Gastroesophageal sphincter (tissue), 4 donors: ENCODE measurements around the gene VWA7. TPM values are rescaled to one million over a fixed set of nuclear protein-coding genes. Genes with fewer than 3 reads are reported as not detected.

Experiments used
- ATAC-seq: fragments of 150-250 bp; one replicate; pipeline ENCODE4 v1.9.1; 2016; ENCODE audit warnings: mild to moderate bottlenecking, moderate library complexity
- H3K27ac ChIP-seq, 4 donors: fragments of 200-600 bp; sonication (generic) in 3 of 4; 1 replicate in 3 of 4; 2 replicates in 1 of 4; pipeline ENCODE4 v1.5.1; 2016 to 2019
- H3K27me3 ChIP-seq: fragments of 200-600 bp; sonication (generic); one replicate; pipeline ENCODE4 v1.5.1; 2019
- H3K36me3 ChIP-seq, 2 donors: fragments of 200-600 bp; sonication (generic); one replicate each; pipeline ENCODE4 v1.5.1; 2019; ENCODE audit warnings: control low read depth in 1 of 2
- H3K4me1 ChIP-seq, 3 donors: fragments of 200-600 bp; sonication (generic); 1 replicate in 2 of 3; 2 replicates in 1 of 3; pipeline ENCODE4 v1.5.1; 2016 to 2019; ENCODE audit warnings: control low read depth in 2 of 3
- H3K4me3 ChIP-seq, 2 donors: fragments of 200-600 bp; sonication (generic); one replicate each; pipeline ENCODE4 v1.5.1; 2019; ENCODE audit warnings: mild to moderate bottlenecking in 1 of 2, moderate library complexity in 1 of 2
- H3K9me3 ChIP-seq, 3 donors: fragments of 200-600 bp; sonication (generic); one replicate each; pipeline ENCODE4 v1.5.1; 2017 to 2019; ENCODE audit warnings: control low read depth in 2 of 3
- CTCF ChIP-seq, 4 experiments: fragments of 200-600 bp in 2 of 4; fragments of 450-650 bp in 2 of 4; sonication (generic) in 1 of 4; IDR thresholded peaks; one replicate each; pipeline ENCODE4 v1.5.1; 2017 to 2019; ENCODE audit warnings: antibody characterized with exemption in 4 of 4, mild to moderate bottlenecking in 2 of 4, moderate library complexity in 2 of 4
- EP300 ChIP-seq: sonication (generic); formaldehyde crosslinking; IDR thresholded peaks from one replicate; pipeline ENCODE4 v1.6.1; 2017; ENCODE audit warnings: antibody characterized with exemption, mild to moderate bottlenecking
- POLR2A ChIP-seq, 2 donors: fragments of 450-650 bp; IDR thresholded peaks; one replicate each; pipeline ENCODE4 v1.6.1; 2017; ENCODE audit warnings: antibody characterized with exemption in 2 of 2, mild to moderate bottlenecking in 2 of 2, moderate library complexity in 1 of 2
- POLR2AphosphoS5 ChIP-seq: sonication (generic); formaldehyde crosslinking; IDR thresholded peaks from one replicate; pipeline ENCODE4 v1.6.1; 2017; ENCODE audit warnings: antibody characterized with exemption
- WGBS, 2 donors: methylation state at CpG; one replicate each; pipeline ENCODE4 v1.1.5; 2018; ENCODE audit warnings: low coverage in 1 of 2; 5-methylcytosine and 5-hydroxymethylcytosine counted together
- total RNA-seq, 4 donors: library from RNA; depleted of rRNA; stranded (reverse); fragments of >200 nt; gene quantifications; one replicate each; pipeline ENCODE4 v1.1.0, GENCODE V29; 2016

Gene VWA7
- total RNA-seq, 4 donors from 2014 or later, result 0.12 to 0.54 (median 0.31) TPM

GRCh38 chr6:31770860-31771259 lies 6.3 kb downstream of the VWA7 start:
- no peak for TF ChIP-seq POLR2AphosphoS5
- no peak for TF ChIP-seq EP300
- TF ChIP-seq POLR2A (IDR thresholded peaks at IDR 0.05), result no peak
- no peak overlapping the region for H3K4me3 ChIP-seq
- no peaks in the 10 kb centered on the region for H3K36me3 ChIP-seq
- H3K27me3 ChIP-seq, result no peaks in the 10 kb centered on the region
- peaks cover 0 to 9% (median 3%) of the 10 kb centered on the region in 3 donors for H3K4me1 ChIP-seq
- WGBS, 2 donors, result 100% methylated on average over 2 of the region's 2 CpGs
- no peak overlapping the region for H3K27ac ChIP-seq
- ATAC-seq, result no peak
- H3K9me3 ChIP-seq, result no peaks in the 10 kb centered on the region

- TF ChIP-seq POLR2AphosphoS5 (no peak), CTCF (IDR thresholded peaks at IDR 0.05) (peak in 3 of 4 experiments; percentile 68 to 87 (median 75))
- peak; percentile 51 for ATAC-seq
- H3K9me3 ChIP-seq, result no peaks in the 10 kb centered on the region
- H3K4me3 ChIP-seq, result no peak overlapping the region
- no peak overlapping the region for H3K27ac ChIP-seq
- H3K4me1 ChIP-seq, result peaks cover 0 to 15% (median 3%) of the 10 kb centered on the region in 3 donors
- no peaks in the 10 kb centered on the region for H3K36me3 ChIP-seq
- H3K27me3 ChIP-seq, result no peaks in the 10 kb centered on the region
- WGBS, 2 donors, result 42 to 60% methylated on average over 7 to 10 of the region's 12 CpGs
These were observed 7.3 kb downstream of the VWA7 start for GRCh38 chr6:31769684-31770371.

- Histone ChIP-seq H3K36me3 (no peaks in the 10 kb centered on the region), H3K27ac (no peak overlapping the region), H3K9me3 (no peaks in the 10 kb centered on the region), H3K4me3 (no peak overlapping the region), H3K4me1 (peaks cover 0 to 15% (median 3%) of the 10 kb centered on the region in 3 donors), H3K27me3 (no peaks in the 10 kb centered on the region)
- TF ChIP-seq POLR2AphosphoS5, result no peak
- TF ChIP-seq POLR2A (IDR thresholded peaks at IDR 0.05), result no peak
- TF ChIP-seq EP300, result no peak
- no peak for TF ChIP-seq CTCF (IDR thresholded peaks at IDR 0.05)
- 84 to 91% methylated on average over 8 to 11 of the region's 18 CpGs for WGBS, 2 donors
- no peak for ATAC-seq
These were observed 8.5 kb downstream of the VWA7 start for GRCh38 chr6:31768363-31769257.

- no peaks in the 10 kb centered on the region for H3K27me3 ChIP-seq
- no peak overlapping the region for H3K27ac ChIP-seq
These were observed 10.0 kb downstream of the VWA7 start for GRCh38 chr6:31767096-31767645.

More at GRCh38 chr6:31767096-31767645, 10.0 kb downstream of the VWA7 start:
- peaks cover 0 to 2% of the 10 kb centered on the region in 2 donors for H3K36me3 ChIP-seq
- 17 to 64% methylated on average over 1 to 3 of the region's 6 CpGs for WGBS, 2 donors
- no peak for ATAC-seq
- peaks cover 0 to 19% (median 3%) of the 10 kb centered on the region in 3 donors for H3K4me1 ChIP-seq
- no peaks in the 10 kb centered on the region for H3K9me3 ChIP-seq
- H3K4me3 ChIP-seq, result no peak overlapping the region
- TF ChIP-seq CTCF (IDR thresholded peaks at IDR 0.05) (no peak), POLR2A (IDR thresholded peaks at IDR 0.05) (no peak), POLR2AphosphoS5 (no peak)
